GM12872 (cell line): Measurements from ENCODE around the gene BUB1B.

Experiments
- CTCF ChIP-seq: IDR thresholded peaks from 3 replicates; pipeline ENCODE4 v1.5.1; 2011; ENCODE audit warnings: low read depth, mild to moderate bottlenecking, low read length, moderate library complexity; ENCODE audit not compliant: insufficient read depth

Gene BUB1B

DNA sequence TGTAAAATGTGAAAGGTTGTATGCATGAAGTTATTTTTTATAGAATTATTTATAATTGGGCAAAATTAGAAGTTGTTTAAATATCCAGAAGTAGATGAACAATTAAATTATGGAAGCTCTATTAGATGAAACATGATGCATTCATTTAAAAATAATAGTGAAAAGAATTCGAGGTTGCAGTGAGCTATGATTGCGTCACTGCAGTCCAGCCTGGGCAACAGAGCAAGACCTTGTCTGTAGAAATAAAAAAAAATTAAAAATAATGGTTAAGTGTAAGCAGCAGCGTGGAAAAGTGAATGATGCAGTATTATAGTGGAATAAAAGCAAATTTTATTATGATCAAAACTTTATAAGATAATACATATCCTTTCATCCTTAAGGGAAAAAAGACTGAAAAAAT is 14.3 kb downstream of the BUB1B start:
- no peak for TF ChIP-seq CTCF

DNA sequence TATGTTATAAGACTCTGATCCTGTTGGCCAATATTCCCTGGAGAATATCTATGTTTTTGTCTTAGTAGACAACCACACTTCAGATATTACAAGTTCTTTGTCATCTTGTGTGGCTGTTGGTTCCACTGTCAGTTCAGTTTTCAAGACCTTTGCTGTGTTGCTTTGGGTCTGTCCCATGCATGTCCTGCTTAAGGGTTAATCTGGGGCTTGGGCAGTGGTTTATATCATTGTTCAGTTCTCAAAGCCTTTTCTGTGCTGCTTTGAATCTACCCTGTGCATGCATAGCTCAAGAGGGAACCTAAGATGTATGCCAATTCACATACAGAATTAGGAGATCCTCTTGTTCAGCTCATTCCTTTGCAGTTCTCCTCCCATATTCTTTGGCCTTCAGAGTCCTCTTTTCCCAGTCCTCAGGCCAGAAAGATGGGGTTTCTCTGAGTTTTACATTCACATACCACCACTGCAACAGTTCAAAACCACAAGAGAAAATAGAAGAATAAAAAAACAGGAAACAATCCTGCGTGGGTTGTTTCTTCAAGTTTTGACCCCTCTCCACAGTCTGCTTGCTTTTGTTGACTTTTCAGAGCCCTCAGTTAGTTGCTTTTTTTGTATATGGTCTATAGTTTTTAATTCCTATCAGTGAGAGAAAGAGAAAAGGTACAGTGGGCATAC is 21.6 kb downstream of the BUB1B start:
- no peak for TF ChIP-seq CTCF

DNA sequence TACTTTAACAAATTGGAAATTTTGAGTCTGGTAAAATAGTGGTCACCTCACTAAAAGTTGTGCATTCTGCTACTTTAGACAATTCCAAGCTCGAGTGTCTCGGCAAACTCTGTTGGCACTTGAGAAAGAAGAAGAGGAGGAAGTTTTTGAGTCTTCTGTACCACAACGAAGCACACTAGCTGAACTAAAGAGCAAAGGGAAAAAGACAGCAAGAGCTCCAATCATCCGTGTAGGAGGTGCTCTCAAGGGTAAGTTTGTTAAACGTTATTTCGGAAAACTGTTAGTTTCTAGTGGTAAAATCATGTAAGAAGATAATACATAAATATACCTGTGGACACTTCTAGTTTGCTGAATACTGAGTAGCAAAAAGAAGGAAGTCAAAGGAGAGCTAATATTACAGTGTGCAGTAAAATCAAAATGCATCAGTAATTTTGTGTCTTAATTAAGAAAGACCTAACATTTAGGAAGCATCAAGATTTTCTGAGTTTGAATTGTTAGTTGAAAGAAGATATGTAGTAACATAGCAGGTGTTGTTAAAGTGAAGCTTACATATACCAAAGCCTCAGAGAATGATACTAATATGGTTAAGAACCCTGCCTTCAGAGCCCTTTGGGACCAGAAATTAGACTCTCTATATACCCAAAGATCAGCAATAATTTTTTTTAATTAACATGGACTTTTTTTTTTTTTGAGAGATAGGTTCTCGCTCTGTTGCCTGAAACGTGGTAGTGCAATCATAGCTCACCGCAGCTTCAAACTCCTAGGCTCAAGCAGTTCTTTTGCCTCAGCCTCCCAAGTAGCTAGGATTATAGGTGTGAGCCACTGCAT is 23.0 kb downstream of the BUB1B start:
- TF ChIP-seq CTCF, result no peak

GRCh38 chr15:40190591-40190990 is 29.7 kb downstream of the BUB1B start:
- TF ChIP-seq CTCF, result no peak

- TF ChIP-seq CTCF, result no peak
Observed at GRCh38 chr15:40192942-40193341, 32.1 kb downstream of the BUB1B start.

GRCh38 chr15:40197434-40197833 is 36.6 kb downstream of the BUB1B start:
- no peak for TF ChIP-seq CTCF

DNA sequence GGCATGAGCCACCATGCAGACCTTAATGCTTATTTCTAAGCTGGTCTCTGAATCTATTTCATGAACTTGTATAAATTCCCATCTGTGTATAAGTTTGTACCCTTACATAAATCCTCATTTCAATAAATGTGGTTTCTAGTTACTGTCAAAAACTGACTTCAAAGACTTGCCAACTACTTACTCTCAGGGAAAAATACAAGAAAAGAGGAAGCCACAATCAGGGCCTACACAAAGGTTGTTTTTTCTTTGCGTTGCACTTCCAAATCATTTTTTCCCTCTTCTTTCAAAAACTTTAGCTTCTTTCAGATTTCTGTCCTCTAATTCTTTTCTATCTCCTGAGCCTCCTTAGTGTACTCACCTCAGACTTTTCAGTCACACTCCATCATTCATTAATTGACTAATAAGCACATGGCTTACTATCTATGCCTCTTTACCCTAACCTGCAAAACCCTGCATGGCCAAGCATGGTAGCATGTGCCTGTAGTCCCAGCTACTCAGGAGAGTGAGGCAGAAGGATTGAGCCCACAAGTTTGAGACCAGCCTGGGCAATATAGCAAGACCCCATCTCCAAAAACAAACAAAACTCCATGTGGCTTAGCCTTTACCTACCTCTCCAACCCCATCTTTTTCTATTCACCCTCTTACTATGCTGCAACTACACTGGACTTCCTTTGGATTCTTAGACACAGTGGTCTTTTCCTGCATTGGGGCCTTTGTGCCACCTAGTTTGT is 37.7 kb downstream of the BUB1B start:
- TF ChIP-seq CTCF, result no peak
